HL-60 (cell line): ENCODE results near the gene C19orf44.

Experiments used
- DNase-seq, 2 experiments: peaks; one replicate each; pipeline ENCODE4 v3.0.0-alpha.2; 2010 to 2020; ENCODE audit warnings: low read depth in 1 of 2, low spot score in 1 of 2
- H3K27ac ChIP-seq: fragments of 250-450 bp; sonication (Bioruptor Pico); replicated peaks from 2 replicates; pipeline ENCODE4 v1.5.1; 2020; ENCODE audit warnings: mild to moderate bottlenecking, moderate library complexity
- H3K27me3 ChIP-seq: fragments of 250-450 bp; sonication (Bioruptor Pico); 2 replicates; pipeline ENCODE4 v1.5.1; 2021; ENCODE audit warnings: mild to moderate bottlenecking, moderate library complexity; ENCODE audit not compliant: insufficient read depth, poor library complexity, severe bottlenecking
- H3K4me3 ChIP-seq: replicated peaks from 2 replicates; pipeline ENCODE4 v1.5.1; 2011; ENCODE audit warnings: mild to moderate bottlenecking, control low read depth, low read length; ENCODE audit not compliant: insufficient read depth
- GABPA ChIP-seq: IDR thresholded peaks from 2 replicates; pipeline ENCODE4 v1.6.1; 2012; ENCODE audit warnings: low read depth
- POLR2AphosphoS5 ChIP-seq: IDR thresholded peaks from 2 replicates; pipeline ENCODE4 v1.6.1; 2012; ENCODE audit warnings: low read depth
- SPI1 ChIP-seq: IDR thresholded peaks from 2 replicates; pipeline ENCODE4 v1.6.1; 2012; ENCODE audit warnings: low read depth, mild to moderate bottlenecking, borderline replicate concordance
- TF ChIP-seq, protein P1 (sequence below): IDR thresholded peaks from one replicate; pipeline ENCODE4 v1.5.1; 2011; ENCODE audit warnings: low read length, control low read depth, inconsistent platforms; ENCODE audit not compliant: insufficient read depth
- TF ChIP-seq, protein P2 (sequence below): IDR thresholded peaks from 2 replicates; pipeline ENCODE4 v1.6.1; 2012; ENCODE audit warnings: low read depth; ENCODE audit not compliant: insufficient replicate concordance

C19orf44 gene

DNA sequence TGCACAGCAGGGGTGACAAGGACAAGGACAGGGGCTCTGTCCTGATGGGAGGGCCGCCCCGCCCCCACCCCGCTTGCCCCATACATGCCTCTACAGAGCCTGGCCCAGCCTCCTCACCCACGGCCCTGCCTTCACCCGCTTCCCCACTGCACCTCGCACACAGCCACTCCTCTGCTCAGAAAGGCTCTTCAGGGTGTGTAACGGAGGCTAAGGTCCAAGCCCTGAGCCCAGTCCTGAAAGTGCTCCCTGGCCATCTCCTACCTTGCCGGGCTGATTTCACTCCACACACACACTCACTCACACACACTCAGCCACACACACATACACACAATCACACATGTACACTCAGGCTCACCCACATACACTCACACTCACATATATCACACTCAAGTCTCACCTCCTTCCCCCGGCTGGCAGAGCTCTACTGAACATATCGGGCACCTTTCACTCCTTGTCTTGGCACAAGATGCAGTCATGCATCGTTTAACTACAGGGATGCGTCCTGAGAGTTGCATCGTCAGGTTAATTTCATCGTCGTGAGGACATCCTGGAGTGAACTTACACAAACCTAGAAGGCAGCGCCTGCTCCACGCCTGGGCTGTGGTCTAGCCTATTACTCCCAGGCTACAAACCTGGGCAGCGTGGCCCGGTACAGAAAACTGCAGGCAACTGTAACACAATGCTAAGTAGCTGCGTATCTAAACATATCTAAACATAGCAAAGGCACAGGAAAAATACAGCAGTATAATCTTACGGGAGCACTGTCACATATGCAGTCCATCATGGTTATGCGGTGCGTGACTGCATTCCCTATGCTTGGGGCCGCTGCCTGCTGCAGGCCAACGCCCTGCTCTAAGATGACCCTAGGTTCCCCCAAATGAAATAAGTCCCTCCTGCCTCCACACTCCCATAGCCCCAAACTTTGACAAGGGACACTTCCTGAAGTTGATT, 37.5 kb upstream of the C19orf44 start:
- H3K4me3 ChIP-seq = no peak overlapping the region
- no peaks in the 10 kb centered on the region for H3K27me3 ChIP-seq
- H3K27ac ChIP-seq = no peak overlapping the region
- TF ChIP-seq SPI1 (no peak), POLR2AphosphoS5 (no peak), GABPA (no peak)
- TF ChIP-seq, protein P1, sequence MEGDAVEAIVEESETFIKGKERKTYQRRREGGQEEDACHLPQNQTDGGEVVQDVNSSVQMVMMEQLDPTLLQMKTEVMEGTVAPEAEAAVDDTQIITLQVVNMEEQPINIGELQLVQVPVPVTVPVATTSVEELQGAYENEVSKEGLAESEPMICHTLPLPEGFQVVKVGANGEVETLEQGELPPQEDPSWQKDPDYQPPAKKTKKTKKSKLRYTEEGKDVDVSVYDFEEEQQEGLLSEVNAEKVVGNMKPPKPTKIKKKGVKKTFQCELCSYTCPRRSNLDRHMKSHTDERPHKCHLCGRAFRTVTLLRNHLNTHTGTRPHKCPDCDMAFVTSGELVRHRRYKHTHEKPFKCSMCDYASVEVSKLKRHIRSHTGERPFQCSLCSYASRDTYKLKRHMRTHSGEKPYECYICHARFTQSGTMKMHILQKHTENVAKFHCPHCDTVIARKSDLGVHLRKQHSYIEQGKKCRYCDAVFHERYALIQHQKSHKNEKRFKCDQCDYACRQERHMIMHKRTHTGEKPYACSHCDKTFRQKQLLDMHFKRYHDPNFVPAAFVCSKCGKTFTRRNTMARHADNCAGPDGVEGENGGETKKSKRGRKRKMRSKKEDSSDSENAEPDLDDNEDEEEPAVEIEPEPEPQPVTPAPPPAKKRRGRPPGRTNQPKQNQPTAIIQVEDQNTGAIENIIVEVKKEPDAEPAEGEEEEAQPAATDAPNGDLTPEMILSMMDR = no peak
- TF ChIP-seq, protein P2, sequence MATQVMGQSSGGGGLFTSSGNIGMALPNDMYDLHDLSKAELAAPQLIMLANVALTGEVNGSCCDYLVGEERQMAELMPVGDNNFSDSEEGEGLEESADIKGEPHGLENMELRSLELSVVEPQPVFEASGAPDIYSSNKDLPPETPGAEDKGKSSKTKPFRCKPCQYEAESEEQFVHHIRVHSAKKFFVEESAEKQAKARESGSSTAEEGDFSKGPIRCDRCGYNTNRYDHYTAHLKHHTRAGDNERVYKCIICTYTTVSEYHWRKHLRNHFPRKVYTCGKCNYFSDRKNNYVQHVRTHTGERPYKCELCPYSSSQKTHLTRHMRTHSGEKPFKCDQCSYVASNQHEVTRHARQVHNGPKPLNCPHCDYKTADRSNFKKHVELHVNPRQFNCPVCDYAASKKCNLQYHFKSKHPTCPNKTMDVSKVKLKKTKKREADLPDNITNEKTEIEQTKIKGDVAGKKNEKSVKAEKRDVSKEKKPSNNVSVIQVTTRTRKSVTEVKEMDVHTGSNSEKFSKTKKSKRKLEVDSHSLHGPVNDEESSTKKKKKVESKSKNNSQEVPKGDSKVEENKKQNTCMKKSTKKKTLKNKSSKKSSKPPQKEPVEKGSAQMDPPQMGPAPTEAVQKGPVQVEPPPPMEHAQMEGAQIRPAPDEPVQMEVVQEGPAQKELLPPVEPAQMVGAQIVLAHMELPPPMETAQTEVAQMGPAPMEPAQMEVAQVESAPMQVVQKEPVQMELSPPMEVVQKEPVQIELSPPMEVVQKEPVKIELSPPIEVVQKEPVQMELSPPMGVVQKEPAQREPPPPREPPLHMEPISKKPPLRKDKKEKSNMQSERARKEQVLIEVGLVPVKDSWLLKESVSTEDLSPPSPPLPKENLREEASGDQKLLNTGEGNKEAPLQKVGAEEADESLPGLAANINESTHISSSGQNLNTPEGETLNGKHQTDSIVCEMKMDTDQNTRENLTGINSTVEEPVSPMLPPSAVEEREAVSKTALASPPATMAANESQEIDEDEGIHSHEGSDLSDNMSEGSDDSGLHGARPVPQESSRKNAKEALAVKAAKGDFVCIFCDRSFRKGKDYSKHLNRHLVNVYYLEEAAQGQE = no peak
- no peak for DNase-seq

DNA sequence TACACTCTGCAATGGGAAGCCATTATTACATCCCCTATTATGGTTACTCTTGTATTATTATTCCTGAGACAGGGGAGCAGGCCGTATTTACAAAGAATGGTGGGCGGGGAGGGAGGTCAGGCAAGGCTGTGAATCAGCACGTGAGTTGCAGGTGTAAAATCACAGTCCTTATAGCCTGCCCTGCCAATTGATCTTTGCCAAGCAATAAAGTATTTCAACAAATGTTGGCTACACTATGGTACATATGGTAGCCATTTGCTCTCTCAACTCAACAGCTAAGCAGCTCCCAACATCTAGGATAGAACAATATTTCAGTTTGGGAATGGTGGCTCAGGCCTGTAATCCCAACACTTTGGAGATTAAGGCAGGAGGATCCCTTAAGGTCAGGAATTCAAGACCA, 36.5 kb upstream of the C19orf44 start:
- TF ChIP-seq, protein P1 = no peak
- TF ChIP-seq, protein P2 = no peak
- TF ChIP-seq SPI1 (no peak), POLR2AphosphoS5 (no peak), GABPA (no peak)
- no peak for DNase-seq
- no peak overlapping the region for H3K4me3 ChIP-seq
- H3K27ac ChIP-seq = no peak overlapping the region
- H3K27me3 ChIP-seq = no peaks in the 10 kb centered on the region

DNA sequence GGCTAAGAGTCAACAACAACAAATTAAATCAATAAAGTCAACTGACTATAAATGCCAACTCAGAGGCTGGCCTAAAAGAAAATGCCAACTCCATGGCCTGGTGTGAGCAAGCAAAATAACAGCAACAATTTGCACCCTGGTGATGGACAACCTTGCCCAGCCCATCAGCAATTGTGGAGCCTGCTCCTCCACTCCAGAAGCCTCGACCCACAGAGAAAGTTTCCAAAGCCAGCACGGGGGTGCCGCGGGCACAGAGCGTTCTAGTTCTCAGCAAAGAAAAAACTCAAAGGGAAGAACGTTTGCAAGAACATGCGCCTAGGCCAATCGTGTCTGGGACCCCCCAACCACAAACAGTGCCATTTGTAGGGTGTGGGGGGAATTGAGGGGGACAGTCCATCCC, 35.7 kb upstream of the C19orf44 start:
- H3K4me3 ChIP-seq = no peak overlapping the region
- TF ChIP-seq GABPA (no peak), POLR2AphosphoS5 (no peak), SPI1 (no peak)
- TF ChIP-seq, protein P2 = no peak
- TF ChIP-seq, protein P1 = no peak
- H3K27ac ChIP-seq = no peak overlapping the region
- DNase-seq = no peak
- H3K27me3 ChIP-seq = no peaks in the 10 kb centered on the region
